Prostate gland (tissue), 1 donor: ENCODE data around the gene MRPS18A.

Experiments
- POLR2A ChIP-seq: fragments of 450-650 bp; IDR thresholded peaks from one replicate; pipeline ENCODE4 v1.6.1; 2016; ENCODE audit warnings: antibody characterized with exemption, mild to moderate bottlenecking
- POLR2AphosphoS5 ChIP-seq: sonication (generic); formaldehyde crosslinking; IDR thresholded peaks from one replicate; pipeline ENCODE4 v1.6.1; 2017; ENCODE audit warnings: antibody characterized with exemption

DNA sequence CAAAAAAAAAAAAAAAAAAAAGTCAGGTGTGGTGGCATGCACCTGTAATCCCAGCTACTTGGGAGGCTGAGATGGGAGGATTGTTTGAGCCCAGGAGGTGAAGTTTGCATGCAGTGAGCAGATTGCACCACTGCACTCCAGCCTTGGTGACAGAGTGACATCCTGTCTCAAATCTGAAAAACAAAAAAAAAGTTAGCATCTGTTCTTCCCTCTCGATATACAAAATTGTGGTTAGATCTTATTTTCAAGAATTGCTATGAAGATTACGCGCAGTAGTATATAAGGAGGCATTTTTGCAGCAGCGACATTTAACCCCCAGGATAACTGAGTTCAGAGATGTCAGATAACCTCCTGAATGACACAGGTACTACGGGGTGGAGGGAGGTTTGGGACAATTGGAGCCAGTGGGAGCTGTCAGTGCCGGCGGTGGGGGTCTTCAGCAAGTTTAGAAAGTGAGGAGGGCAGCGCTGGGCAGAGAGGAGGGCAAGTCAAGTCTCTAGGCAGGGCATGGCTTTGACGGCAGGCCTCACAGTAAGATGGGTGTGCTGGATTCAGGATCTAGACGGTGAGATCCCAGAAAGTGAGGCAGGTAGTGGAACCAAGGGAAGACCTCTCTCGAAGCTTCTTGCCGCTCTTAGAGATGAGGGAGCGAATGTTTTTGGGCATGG is 26.2 kb upstream of the MRPS18A start:
- TF ChIP-seq POLR2A (no peak), POLR2AphosphoS5 (no peak)
